Suprapubic skin (tissue), 4 donors: ENCODE data around the gene ZIC5. TPM values are rescaled to one million over a fixed set of nuclear protein-coding genes. Genes with fewer than 3 reads are reported as not detected.

Experiments used
- DNase-seq, 2 donors: peaks; one replicate each; pipeline ENCODE4 v3.0.0-alpha.2; 2019; ENCODE audit warnings: low spot score in 2 of 2
- H3K27ac ChIP-seq: fragments of 200-600 bp; sonication (generic); one replicate; pipeline ENCODE4 v1.5.1; 2019
- H3K27me3 ChIP-seq: fragments of 200-600 bp; sonication (generic); one replicate; pipeline ENCODE4 v1.5.1; 2019
- H3K36me3 ChIP-seq: fragments of 200-600 bp; sonication (generic); one replicate; pipeline ENCODE4 v1.5.1; 2019
- H3K4me1 ChIP-seq: fragments of 200-600 bp; sonication (generic); one replicate; pipeline ENCODE4 v1.5.1; 2019
- H3K4me3 ChIP-seq: fragments of 200-600 bp; sonication (generic); one replicate; pipeline ENCODE4 v1.5.1; 2019; ENCODE audit warnings: mild to moderate bottlenecking
- H3K9me3 ChIP-seq: fragments of 200-600 bp; sonication (generic); one replicate; pipeline ENCODE4 v1.5.1; 2019
- EP300 ChIP-seq: sonication (generic); formaldehyde crosslinking; IDR thresholded peaks from one replicate; pipeline ENCODE4 v1.6.1; 2017; ENCODE audit warnings: antibody characterized with exemption
- POLR2A ChIP-seq, 2 donors: fragments of 450-650 bp; IDR thresholded peaks; one replicate each; pipeline ENCODE4 v1.6.1; 2017; ENCODE audit warnings: antibody characterized with exemption in 2 of 2, mild to moderate bottlenecking in 2 of 2, moderate library complexity in 2 of 2
- POLR2AphosphoS5 ChIP-seq, 3 donors: sonication (generic); formaldehyde crosslinking; IDR thresholded peaks; one replicate each; pipeline ENCODE4 v1.6.1; 2017; ENCODE audit warnings: antibody characterized with exemption in 3 of 3
- WGBS: methylation state at CpG from one replicate; pipeline ENCODE4 v1.1.5; 2018; 5-methylcytosine and 5-hydroxymethylcytosine counted together
- total RNA-seq, 4 donors: library from RNA; depleted of rRNA; stranded (reverse); fragments of >200 nt; gene quantifications; one replicate each; pipeline ENCODE4 v1.1.0, GENCODE V29; 2016
- TF ChIP-seq, protein P1 (sequence below), 2 donors: fragments of 200-600 bp in 1 of 2; fragments of 450-650 bp in 1 of 2; sonication (generic) in 1 of 2; IDR thresholded peaks; one replicate each; pipeline ENCODE4 v1.5.1; 2016 to 2019; ENCODE audit warnings: antibody characterized with exemption in 2 of 2, mild to moderate bottlenecking in 1 of 2, moderate library complexity in 1 of 2

ZIC5 gene
- total RNA-seq, 4 donors from 2014 or later, result not detected

- peaks cover 51% of the 10 kb centered on the region for H3K27me3 ChIP-seq
These were observed 35.8 kb downstream of the ZIC5 start for GRCh38 chr13:99935772-99936171.

GRCh38 chr13:99932912-99933311 lies 38.7 kb downstream of the ZIC5 start:
- Histone ChIP-seq H3K27ac (no peak overlapping the region), H3K27me3 (peaks cover 37% of the 10 kb centered on the region), H3K4me3 (no peak overlapping the region), H3K4me1 (no peaks in the 10 kb centered on the region), H3K36me3 (no peaks in the 10 kb centered on the region), H3K9me3 (no peaks in the 10 kb centered on the region)
- no peak for TF ChIP-seq POLR2AphosphoS5 (IDR thresholded peaks at IDR 0.05)
- no peak for TF ChIP-seq EP300
- no peak for TF ChIP-seq POLR2A (IDR thresholded peaks at IDR 0.05)
- TF ChIP-seq, protein P1, sequence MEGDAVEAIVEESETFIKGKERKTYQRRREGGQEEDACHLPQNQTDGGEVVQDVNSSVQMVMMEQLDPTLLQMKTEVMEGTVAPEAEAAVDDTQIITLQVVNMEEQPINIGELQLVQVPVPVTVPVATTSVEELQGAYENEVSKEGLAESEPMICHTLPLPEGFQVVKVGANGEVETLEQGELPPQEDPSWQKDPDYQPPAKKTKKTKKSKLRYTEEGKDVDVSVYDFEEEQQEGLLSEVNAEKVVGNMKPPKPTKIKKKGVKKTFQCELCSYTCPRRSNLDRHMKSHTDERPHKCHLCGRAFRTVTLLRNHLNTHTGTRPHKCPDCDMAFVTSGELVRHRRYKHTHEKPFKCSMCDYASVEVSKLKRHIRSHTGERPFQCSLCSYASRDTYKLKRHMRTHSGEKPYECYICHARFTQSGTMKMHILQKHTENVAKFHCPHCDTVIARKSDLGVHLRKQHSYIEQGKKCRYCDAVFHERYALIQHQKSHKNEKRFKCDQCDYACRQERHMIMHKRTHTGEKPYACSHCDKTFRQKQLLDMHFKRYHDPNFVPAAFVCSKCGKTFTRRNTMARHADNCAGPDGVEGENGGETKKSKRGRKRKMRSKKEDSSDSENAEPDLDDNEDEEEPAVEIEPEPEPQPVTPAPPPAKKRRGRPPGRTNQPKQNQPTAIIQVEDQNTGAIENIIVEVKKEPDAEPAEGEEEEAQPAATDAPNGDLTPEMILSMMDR (IDR thresholded peaks at IDR 0.05), result no peak
- 86% methylated on average over 5 of the region's 5 CpGs for WGBS
- DNase-seq, result no peak

More at GRCh38 chr13:99935772-99936171, 35.8 kb downstream of the ZIC5 start:
- WGBS, result 48% methylated on average over 2 of the region's 2 CpGs
- no peak for TF ChIP-seq POLR2A (IDR thresholded peaks at IDR 0.05)
- no peak for TF ChIP-seq EP300
- no peak for TF ChIP-seq POLR2AphosphoS5 (IDR thresholded peaks at IDR 0.05)
- TF ChIP-seq, protein P1 (IDR thresholded peaks at IDR 0.05), result no peak
- no peaks in the 10 kb centered on the region for H3K4me1 ChIP-seq
- H3K9me3 ChIP-seq, result no peaks in the 10 kb centered on the region
- H3K4me3 ChIP-seq, result no peak overlapping the region
- no peak overlapping the region for H3K27ac ChIP-seq
- H3K36me3 ChIP-seq, result no peaks in the 10 kb centered on the region
- DNase-seq, result no peak

DNA sequence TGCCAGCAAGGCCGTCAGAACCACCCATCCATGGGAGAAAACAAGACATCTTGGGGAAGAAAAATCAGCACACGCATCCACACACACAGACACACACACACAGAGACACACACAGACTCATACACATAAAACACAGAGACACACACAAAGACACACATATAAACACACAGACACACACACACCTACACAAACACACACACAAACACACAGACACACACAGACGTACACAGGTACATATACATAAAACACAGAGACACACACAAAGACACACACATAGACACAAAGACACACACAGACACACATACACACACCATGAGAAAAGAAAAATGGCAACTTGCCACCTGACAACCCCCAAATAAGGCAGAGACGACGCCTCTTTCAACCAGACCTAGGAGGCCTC lies 40.6 kb downstream of the ZIC5 start:
- Histone ChIP-seq H3K4me3 (no peak overlapping the region), H3K27ac (no peak overlapping the region), H3K9me3 (no peaks in the 10 kb centered on the region), H3K36me3 (no peaks in the 10 kb centered on the region), H3K27me3 (peaks cover 34% of the 10 kb centered on the region), H3K4me1 (no peaks in the 10 kb centered on the region)
- TF ChIP-seq POLR2A (IDR thresholded peaks at IDR 0.05), result no peak
- TF ChIP-seq, protein P1 (IDR thresholded peaks at IDR 0.05), result no peak
- TF ChIP-seq POLR2AphosphoS5 (IDR thresholded peaks at IDR 0.05), result no peak
- TF ChIP-seq EP300, result no peak
- no peak for DNase-seq
- WGBS, result 80% methylated on average over 5 of the region's 5 CpGs

GRCh38 chr13:99929866-99930265 lies 41.7 kb downstream of the ZIC5 start:
- H3K36me3 ChIP-seq, result no peaks in the 10 kb centered on the region
- H3K27me3 ChIP-seq, result peaks cover 28% of the 10 kb centered on the region
- H3K9me3 ChIP-seq, result no peaks in the 10 kb centered on the region
- no peak for DNase-seq
- no peaks in the 10 kb centered on the region for H3K4me1 ChIP-seq
- no peak overlapping the region for H3K4me3 ChIP-seq
- 89% methylated on average over 7 of the region's 7 CpGs for WGBS
- H3K27ac ChIP-seq, result no peak overlapping the region
- no peak for TF ChIP-seq POLR2AphosphoS5 (IDR thresholded peaks at IDR 0.05)
- TF ChIP-seq, protein P1 (IDR thresholded peaks at IDR 0.05), result no peak
- no peak for TF ChIP-seq EP300
- TF ChIP-seq POLR2A (IDR thresholded peaks at IDR 0.05), result no peak

GRCh38 chr13:99926014-99926731 lies 45.4 kb downstream of the ZIC5 start:
- Histone ChIP-seq H3K4me3 (no peak overlapping the region), H3K9me3 (no peaks in the 10 kb centered on the region), H3K27ac (no peak overlapping the region), H3K27me3 (peaks cover 33% of the 10 kb centered on the region), H3K36me3 (no peaks in the 10 kb centered on the region), H3K4me1 (no peaks in the 10 kb centered on the region)
- no peak for DNase-seq
- TF ChIP-seq POLR2AphosphoS5 (IDR thresholded peaks at IDR 0.05) (no peak), EP300 (no peak), POLR2A (IDR thresholded peaks at IDR 0.05) (no peak)
- TF ChIP-seq, protein P1 (IDR thresholded peaks at IDR 0.05), result no peak
- 42% methylated on average over 26 of the region's 29 CpGs for WGBS
